GM19240 (cell line): ENCODE data around the gene RFTN1.

Experiments
- DNase-seq: peaks from one replicate; pipeline ENCODE4 v3.0.0; 2011; ENCODE audit warnings: low spot score; ENCODE audit not compliant: insufficient read length

Gene RFTN1

DNA sequence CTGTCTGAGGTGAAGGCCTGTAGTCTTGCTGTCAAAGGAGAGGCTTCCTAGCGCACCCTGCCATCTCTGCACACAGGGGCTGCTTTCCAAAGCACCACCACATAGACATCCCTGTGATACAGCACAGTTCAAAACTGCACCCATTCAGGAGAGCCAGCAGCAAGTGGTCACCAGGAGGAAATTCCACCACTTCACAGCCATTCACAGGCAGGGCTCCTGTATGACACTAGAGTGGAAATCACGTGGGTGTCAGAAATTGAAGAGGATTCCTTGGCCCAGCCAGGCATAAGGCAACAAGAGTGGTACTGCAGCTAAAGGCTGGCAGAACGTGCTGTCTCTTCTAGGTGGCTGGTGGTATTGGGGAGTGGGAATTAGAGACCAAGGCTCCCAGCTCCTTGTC, 102.8 kb downstream of the RFTN1 start:
- no peak for DNase-seq

DNA sequence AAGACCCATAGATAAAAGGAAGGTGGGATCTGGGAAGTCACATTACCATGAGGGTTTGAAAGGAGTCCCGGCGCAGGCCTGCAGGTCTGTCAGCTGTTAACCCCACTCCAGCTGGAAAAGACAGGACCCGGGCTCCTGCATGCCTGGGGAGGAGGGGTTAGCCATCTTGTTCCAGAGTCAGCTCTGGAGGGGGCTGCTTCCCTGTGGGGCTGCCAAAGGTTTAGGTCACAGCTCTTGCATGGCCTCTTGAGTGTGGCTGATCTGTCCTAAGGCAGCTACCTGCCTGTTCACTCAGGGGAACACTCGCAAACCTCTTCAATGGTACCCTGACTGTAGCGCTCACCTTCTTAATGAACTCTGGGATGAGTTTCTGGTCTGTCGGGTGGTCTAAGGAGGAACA, 104.5 kb downstream of the RFTN1 start:
- DNase-seq: no peak

DNA sequence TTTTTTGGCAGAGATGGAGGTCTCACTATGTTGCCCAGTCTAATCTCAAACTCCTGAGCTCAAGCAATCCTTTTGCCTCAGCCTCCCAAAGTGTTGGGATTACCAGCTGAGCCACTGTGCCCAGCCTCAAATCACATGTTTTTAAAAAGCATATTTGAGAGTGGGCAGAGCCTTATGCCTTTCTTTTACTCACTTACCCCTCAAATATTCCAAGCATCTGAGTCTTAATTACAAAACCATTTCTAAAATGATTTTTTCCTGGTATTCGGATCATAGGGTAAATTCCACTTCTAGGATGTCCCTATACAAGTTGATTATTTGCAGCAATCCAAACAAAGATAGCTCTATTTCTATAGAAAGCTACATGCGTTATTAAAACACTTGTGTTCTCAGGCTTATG, 106.1 kb downstream of the RFTN1 start:
- DNase-seq: no peak

DNA sequence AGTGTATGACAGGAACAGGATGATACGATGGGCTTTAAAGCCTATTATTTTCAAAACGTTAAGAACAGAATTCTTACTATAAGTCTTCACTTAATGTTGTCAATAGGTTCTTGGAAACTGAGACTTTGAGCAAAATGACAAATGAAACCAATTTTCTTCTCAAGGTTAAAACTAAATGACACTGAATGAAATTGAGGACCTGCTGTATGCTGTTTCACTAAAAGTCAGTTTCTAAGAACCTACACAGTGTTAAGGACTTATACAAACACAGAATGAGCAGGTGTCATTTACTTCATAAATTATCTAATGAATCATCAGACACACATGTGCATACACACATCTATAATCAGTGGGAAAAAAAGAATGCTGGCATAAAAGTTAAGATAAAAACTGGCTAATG, 106.9 kb downstream of the RFTN1 start:
- no peak for DNase-seq

DNA sequence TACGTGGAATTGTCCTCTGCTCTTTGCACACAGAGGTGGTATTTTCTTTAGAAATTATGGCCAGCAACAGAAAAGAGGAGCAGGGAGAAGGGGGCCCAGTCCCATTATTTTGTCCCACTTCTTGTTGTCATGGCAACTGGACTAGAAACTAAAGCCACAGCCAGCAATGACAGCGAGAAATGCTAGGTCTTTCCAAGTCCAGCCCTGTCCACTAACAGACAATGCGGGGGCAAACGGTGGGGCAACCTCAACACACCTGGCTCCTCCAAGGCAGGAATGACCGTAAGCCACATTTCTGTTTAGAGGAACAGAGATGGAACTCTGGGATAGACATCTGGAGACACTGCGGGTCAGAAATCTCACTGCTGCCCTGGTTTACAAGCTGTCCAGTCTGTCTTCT, 107.3 kb downstream of the RFTN1 start:
- DNase-seq: no peak

DNA sequence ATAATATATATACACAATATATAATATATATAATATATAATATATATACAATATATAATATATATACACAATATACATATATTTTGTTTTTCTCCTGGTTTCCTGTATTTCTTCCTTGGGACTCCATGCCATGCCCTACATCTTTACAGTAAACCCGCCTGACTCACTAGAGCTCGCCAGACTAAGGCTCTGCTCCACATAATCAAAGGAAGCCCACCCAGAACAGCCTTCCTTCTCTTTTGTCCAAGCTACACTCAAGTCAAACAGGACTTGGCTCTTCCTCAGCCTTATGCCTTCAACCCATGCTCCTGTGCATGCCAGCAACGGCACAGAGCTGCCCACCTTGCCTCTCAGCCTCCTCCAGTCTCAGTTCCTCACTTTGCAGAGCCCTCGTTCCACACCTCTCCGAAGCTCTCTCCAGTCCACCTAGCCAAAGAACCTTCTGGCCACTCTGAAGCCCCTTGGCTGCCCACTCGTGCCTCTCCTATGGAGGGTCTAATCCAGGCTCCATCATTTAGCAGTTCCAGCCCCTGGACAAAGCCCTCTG, 109.1 kb downstream of the RFTN1 start:
- no peak for DNase-seq

DNA sequence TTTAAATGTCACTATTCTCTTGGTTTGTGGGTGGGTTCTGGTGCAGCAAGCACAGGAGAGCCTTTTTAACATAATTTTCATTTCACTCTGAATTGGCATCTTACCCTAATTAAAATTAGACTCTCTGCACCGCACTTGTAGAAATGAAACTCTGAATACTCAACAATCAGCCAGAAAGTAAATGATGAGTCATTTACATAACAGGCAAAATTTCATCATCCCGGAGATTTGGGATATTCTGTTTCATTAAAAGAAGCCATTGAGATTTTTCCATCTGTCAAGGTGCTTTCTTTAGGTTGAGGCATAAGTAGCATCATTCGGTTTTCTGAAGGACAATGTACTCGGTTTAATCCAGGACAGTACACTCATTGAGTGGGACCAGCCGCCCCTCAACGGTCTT, 111.0 kb downstream of the RFTN1 start:
- DNase-seq: no peak

DNA sequence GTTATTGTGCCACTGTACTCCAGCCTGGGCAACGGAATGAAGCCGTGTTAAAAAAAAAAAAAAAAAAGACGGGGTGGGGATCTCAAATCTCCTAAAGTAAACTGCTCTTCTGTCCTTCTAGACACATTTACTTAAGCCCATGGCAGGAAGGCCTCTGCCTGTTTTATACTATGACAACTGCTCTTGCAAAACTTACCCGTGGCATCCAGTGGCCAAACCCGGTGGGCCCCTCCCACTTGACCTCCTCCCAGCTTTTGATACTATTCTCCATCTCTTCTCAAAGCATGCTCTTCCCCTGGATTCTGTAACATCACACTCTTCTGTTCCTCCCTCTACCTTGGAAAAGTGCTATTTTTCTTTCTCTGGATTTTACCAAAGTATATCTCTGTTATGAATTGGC, 112.2 kb downstream of the RFTN1 start:
- DNase-seq: no peak

DNA sequence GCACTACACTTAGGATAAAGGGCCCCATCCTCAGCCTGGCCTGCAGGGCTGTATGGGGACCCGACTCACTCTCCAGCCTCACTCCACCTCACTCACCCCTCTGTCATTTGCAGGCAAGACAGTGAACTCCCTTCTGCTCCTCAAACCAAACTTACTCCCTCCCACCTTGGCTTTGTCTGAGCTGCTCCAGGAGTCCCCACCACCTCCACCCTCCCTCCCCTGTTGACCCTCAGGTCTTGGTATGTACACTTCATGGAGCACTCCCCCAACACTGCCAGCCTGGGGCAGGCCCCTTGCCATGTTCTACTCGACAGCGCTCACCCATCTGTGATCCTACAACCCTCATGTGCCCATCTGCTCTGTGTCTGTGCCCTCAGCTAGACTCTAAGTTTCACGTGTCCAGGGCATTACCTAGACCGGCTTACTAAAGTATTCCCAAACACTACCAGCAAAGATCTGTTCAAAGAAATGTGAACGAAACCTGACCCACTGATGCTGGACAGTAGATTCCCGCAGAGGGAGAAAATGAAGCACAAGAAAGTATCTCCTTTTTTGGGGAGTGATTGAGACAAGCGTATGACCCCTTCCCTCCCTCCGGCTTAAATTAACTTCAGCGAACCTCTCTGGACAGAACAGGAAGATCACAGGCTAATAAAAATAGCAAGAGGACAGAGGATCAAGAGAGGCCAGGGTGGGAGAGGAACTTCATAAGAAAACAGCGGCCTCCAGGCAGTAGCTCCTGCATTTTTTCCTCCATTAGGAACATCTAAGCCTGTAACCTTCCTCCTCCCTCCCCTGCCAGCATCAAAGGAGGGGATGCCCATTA, 113.2 kb downstream of the RFTN1 start:
- DNase-seq: no peak

DNA sequence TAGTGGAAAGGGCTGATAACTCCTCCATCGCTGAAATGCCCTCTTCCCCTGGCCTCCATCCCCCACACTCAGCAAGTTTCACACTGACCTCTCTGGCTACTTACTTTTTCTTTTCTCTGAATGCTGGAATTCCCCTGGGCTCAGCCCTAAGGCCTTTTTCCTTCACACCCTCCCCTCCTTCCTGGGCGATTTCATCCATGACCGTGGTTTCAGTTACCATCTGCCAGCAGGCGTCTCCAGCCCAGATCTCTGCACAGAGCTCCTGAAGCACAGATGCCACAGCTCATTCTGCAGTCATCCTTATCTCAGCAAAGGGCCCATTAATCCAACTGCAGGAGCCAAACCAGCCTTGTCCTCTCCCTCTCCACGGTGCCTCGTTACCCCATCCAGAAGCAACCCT, 114.0 kb downstream of the RFTN1 start:
- DNase-seq: no peak

DNA sequence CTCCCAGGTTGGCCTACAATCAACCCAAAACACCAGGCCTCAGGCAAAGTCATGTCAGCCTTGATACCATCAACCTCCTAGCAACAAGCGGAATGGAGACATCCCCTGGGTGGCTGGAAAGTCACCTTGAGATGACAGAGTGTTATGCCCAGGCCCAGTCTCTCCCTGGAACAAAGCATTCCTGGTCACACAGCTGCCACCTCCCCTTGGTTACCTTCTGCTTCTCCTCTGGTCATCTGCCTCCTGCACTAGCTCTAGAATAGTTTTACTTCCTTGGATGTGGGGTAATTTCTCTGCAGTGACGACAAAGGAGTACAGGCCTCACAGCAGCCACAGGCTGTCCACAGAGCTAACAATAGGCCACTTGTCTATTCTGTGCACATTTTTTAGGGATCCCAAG, 114.9 kb downstream of the RFTN1 start:
- no peak for DNase-seq

DNA sequence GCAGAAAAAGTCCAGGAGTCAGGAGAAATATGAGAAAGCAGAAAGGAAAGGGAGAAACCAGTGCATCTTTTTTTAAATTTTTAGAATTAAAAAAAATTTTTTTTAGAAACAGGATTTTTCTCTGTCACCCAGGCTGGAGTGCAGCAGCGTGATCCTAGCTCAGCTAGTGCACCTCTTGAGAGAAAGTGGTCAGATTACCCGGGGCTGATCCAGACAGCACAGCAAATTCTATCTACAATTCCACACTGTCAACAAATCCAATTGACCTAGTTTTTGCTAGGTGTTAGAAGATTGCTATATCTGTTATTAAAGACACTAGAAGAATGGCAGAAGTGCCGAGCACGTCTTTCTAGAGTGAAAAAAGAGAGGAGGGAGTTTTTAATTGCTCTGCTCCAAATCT, 117.3 kb downstream of the RFTN1 start:
- no peak for DNase-seq

DNA sequence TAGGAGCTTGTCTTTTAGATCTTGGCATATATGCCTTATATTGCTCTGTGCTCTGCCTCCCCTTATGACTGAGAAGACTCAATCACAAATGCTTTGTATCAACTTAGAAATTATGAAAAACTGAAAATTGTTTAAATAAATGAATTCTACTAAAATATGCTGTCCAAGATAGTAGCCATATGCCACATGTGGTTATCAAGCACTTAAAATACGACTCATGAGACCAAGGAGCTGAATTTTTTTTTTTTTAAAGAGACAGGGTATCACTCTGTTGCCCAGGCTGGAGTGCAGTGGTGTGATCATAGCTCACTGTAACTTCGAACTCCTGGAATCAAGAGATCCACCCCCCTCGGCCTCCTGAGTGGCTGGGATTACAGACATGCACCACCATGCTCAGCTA, 118.3 kb downstream of the RFTN1 start:
- DNase-seq: no peak

DNA sequence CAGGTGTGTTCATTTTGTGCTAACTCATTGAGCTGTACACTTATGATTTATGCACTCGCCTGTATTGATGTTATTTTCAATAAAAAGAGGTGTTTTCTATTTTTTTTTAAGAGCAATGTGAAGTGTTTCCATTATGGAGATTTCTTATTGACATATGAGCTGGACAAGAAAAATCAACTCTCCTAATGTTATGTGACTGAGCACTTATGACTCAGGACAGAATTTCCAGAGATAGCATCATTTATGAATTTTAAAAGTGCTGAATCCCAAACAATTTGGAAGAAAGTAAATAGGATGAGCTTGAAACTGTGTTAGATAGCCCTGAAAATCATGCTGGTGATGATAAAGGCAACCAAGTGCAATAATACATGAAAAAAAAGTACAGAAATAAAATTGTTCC, 118.9 kb downstream of the RFTN1 start:
- DNase-seq: no peak

DNA sequence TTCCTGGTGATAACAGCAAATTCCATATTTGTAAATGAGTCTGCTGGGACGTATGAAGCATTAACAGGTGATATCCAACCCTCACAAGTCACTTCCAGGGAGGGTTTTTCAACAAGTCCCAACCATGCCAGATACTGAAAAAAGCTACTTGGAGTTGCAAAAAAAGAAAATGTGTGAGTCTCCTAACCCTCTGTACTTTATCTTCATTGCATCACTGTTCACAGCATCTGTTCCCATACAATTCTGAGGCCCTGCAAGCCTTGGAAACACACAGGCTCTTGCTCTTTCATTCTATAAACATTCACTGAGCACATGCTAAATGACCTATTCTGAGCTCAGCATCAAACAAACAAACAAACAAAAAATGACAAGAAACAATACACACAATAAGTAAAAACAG, 120.8 kb downstream of the RFTN1 start:
- DNase-seq: no peak

DNA sequence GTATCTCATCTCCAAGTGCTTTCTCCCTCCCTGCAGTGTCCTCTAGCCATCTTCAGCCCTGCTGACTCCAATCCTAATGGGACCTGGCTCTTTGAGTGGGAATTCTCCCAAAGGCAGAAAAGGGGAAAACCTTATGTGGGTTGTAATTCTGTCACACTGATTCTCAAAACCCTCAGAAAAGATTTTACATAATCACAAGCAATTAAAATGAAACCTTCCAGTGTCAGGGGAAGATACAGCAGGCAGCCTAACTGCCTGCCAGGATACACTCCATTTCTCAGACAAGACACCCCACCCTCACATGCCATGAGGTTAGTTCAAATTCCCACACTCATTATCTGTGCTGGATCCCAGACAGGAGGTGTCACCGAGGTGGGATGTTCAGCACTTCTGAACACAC, 121.4 kb downstream of the RFTN1 start:
- DNase-seq: no peak

DNA sequence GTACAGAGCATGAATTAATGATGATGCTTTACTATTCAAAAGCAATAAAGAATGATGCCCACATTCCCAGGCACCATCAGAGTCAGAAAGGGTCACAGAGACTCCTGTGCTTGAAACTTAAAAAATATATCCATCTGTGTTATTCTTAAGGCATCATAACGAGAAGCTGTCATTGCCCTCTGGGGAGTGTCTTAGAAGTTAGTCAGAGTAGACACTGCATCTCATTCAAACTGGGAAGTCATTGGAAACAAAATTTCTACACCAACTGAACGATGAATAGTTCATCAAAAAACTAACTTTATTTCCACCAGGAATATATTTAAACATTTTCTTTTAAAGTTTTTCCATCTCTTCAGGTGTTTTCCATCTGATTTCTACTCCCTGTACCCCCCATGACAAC, 122.9 kb downstream of the RFTN1 start:
- DNase-seq: no peak

DNA sequence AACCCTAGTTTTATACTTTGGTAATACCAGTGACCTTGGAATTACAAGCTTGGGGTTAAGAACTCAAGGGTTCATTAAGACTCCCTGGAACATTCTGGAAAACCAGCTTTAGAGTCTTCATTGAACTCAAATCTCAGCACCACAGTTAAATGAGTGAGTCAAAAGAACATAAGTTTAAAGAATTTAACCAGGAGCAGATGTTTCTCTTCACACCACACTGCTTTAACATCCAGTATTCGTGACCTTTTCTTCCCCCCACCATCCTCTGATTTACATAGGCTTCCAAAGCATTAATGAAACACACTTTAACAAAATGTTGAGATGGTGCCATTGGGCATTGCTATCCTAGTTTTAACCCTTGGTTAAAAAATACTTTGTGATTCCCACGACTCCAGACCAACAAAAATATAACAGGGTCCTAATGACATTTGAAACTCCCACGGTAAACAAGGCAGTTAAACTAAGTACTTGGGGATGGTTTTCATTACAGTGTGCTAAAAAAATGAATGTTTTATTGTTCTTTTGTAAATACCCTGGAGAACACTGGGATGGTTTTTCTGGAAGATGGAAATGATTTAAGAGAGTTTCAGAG, 124.6 kb downstream of the RFTN1 start:
- no peak for DNase-seq

DNA sequence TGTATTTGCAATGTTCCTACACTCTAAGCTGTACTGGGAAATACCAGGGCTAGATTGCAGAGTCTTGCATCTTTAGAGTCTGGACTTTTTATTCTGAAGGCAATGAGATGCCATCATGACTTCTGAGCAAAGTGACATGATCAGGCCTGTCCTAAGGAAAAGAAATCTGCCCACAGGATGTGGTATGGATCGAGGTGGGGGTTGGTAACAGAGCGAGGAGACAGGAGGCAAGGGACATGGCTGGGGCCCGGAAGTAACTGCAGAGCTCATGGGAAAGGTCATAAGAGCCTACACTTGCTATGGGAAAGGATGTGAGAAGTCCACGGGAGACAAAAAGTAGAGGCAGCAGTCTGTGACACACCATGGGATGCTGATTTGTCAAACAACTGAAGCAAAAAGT, 126.9 kb downstream of the RFTN1 start:
- no peak for DNase-seq

DNA sequence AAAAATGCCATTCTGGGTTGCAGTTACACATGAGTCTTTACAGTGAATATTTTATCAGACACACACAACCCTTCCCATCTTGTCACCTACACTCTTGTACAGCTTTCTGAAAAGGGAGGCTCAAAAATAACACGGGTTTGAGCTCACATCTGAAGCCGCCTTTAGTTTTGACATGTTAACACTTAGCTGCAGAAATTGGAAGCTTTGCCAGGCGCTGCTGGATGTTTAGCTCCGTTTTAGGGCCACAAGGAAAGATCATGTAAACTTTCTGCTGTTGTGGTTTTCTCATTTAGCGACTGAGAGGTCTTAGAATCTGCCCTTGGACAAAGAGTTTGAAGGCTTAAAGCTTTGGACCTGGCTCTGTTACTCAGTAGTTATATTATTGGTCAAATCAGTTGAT, 128.3 kb downstream of the RFTN1 start:
- DNase-seq: no peak

DNA sequence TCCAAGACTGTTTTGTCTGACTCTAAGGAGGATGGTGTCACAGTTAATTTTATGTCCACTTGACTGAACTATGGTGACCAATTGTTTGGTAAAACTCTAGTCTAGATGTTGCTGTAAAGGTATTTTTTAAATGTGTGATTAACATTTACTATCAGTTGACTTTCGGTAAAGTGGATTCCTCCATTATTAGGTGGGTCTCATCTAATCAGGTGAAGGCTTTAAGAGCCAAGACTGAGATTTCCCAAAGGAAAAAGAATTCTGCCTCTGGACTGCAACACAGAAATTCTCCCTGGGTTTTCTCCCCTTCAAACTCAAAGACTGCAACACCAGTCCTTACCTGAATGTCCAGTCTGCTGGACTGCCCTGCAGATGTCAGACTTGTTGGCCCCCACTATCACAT, 129.6 kb downstream of the RFTN1 start:
- no peak for DNase-seq

DNA sequence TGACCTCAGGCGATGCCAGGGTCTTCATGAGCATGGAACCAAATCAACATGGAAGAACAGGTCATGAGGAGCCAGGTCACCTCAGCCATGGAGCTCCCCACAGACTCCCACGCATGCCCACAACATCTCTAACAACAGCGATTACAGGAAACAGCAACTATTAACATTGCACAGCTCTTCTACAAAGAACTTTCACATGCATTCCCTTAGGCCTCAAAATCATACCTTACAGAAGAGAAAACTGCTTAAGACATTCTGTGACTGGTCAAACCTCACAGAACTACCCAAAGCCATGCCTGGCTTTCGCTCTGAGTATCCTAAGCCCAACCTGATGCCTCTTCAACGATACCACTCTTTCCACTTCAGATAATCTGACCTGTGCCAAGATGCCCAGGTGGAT, 130.7 kb downstream of the RFTN1 start:
- no peak for DNase-seq

DNA sequence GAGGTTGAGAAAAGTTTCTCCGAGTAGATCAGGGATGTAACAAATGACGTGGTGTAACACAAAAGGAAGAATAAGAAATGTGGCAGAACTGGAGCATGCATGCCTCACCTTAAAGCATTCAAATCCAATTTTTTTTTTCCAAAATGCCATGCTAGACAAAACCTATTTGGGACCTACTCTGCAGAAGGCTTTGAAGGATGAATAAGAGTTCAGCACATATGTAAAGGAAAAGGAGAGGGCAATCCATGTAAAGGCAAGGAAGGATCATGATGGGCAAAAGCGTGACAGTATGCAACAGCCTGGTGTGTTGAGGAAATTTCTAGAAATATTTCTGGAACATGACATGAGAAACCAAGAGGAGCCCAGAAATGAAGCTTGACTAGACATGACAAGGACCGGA, 132.1 kb downstream of the RFTN1 start:
- DNase-seq: no peak
